Adrenal gland (tissue), 12 donors: ENCODE measurements around the gene ZDHHC14. TPM values are rescaled to one million over a fixed set of nuclear protein-coding genes. Genes with fewer than 3 reads are reported as not detected.

Source experiments
- DNase-seq, 7 donors: peaks; one replicate each; pipeline ENCODE4 v3.0.0-alpha.2; 2019 to 2020
- H3K27ac ChIP-seq, 5 donors: fragments of 200-600 bp; sonication (generic) in 4 of 5; 1 replicate in 3 of 5; 2 replicates in 2 of 5; pipeline versions ENCODE4 v1.5.1 to v1.8.0; 2016 to 2020; ENCODE audit warnings: mild to moderate bottlenecking in 1 of 5
- H3K27me3 ChIP-seq: fragments of 200-600 bp; 2 replicates; pipeline ENCODE4 v1.8.0; 2021
- H3K36me3 ChIP-seq, 2 donors: fragments of 200-600 bp; replicated peaks in 1 of 2; 1 replicate in 1 of 2; 2 replicates in 1 of 2; pipeline versions ENCODE4 v1.5.1 to v1.8.0; 2018 to 2022
- H3K4me1 ChIP-seq, 2 donors: fragments of 200-600 bp; replicated peaks in 1 of 2; 1 replicate in 1 of 2; 2 replicates in 1 of 2; pipeline versions ENCODE4 v1.5.1 to v1.8.0; 2018 to 2021
- H3K4me3 ChIP-seq, 4 donors: fragments of 200-600 bp; sonication (generic) in 3 of 4; one replicate each; pipeline ENCODE4 v1.5.1; 2016 to 2018
- H3K9me3 ChIP-seq, 3 donors: fragments of 200-600 bp; sonication (generic) in 1 of 3; replicated peaks in 1 of 3; 1 replicate in 2 of 3; 2 replicates in 1 of 3; pipeline versions ENCODE4 v1.5.1 to v1.8.0; 2016 to 2021
- CTCF ChIP-seq, 6 experiments: fragments of 450-650 bp in 4 of 6; fragments of 200-600 bp in 2 of 6; sonication (generic) in 1 of 6; IDR thresholded peaks; 1 replicate in 5 of 6; 2 replicates in 1 of 6; pipeline versions ENCODE4 v1.5.1 to v1.8.0; 2016 to 2021; ENCODE audit warnings: antibody characterized with exemption in 6 of 6, mild to moderate bottlenecking in 2 of 6, moderate library complexity in 1 of 6
- POLR2A ChIP-seq, 2 donors: fragments of 450-650 bp; IDR thresholded peaks; one replicate each; pipeline ENCODE4 v1.6.1; 2017; ENCODE audit warnings: antibody characterized with exemption in 2 of 2, mild to moderate bottlenecking in 2 of 2, moderate library complexity in 1 of 2
- WGBS, 4 donors: extraction: QIAGEN DNeasy Blood & Tissue Kit in 2 of 4; methylation state at CpG; one replicate each; pipeline versions ENCODE4 v1.1.5 to v1.1.7; 2013 to 2017; 5-methylcytosine and 5-hydroxymethylcytosine counted together
- intact Hi-C, 2 donors: fragments of 100-400 bp; cut with DNase I; formaldehyde crosslinking; loops; one replicate each; pipeline versions ENCODE4 v1.14.1 to v1.15.0; 2022 to 2023
- polyA plus RNA-seq, 3 donors: library from polyadenylated mRNA; stranded (reverse); fragments of 200-250 nt in 2 of 3; fragments of 350-450 nt in 1 of 3; fragmentation: Illumina TruSeq in 1 of 3; extraction: RNeasy Lipid Tissue Mini Kit (QIAGEN cat#74804) in 1 of 3; gene quantifications; one replicate each; pipeline ENCODE4 v1.2.3, GENCODE V29; 2013 to 2014
- total RNA-seq, 9 donors: library from RNA; depleted of rRNA in 4 of 9; stranded (reverse); fragments of >200 nt in 4 of 9; fragments of 120-200 nt in 1 of 9; fragmentation: NEBNext Ultra II Directional in 1 of 9; extraction: Animal tissue kit (Norgen Biotek cat#: 25700) in 1 of 9; gene quantifications; one replicate each; pipeline versions ENCODE4 v1.1.0 to v1.2.4, GENCODE V29; 2013 to 2023
- donor health status: healthy with polysubstance abuse.
- donor health status: Bipolar disorder and iron deficiency.
- donor health status: DM: yes; HTN: yes; CAD: no.
- donor health status: DM: no; HTN: no; CAD: no.
- donor health status: DM: no; HTN: no; CAD: no.
- donor health status: DM: yes; HTN: yes; CAD: no.

ZDHHC14 gene
- total and polyA plus RNA-seq, 12 donors: 3.8 to 14.3 (median 8.8) TPM

- Histone ChIP-seq H3K36me3 (no peaks in the 10 kb centered on the region), H3K4me1 (peaks cover 9 to 22% of the 10 kb centered on the region in 2 donors), H3K27me3 (no peaks in the 10 kb centered on the region), H3K9me3 (peaks cover 0 to 19% (median 8%) of the 10 kb centered on the region in 3 donors), H3K4me3 (no peak overlapping the region), H3K27ac (no peak overlapping the region)
- DNase-seq: no peak
- TF ChIP-seq POLR2A (IDR thresholded peaks at IDR 0.05) (no peak), CTCF (IDR thresholded peaks at IDR 0.05) (no peak)
- 81 to 92% (median 85%) methylated on average over 3 of the region's 3 CpGs for WGBS, 4 donors
- intact Hi-C loops: no loop called here
Measured at GRCh38 chr6:157386454-157386853, 5.5 kb downstream of the ZDHHC14 start.

- Histone ChIP-seq H3K4me3 (no peak overlapping the region), H3K27me3 (no peaks in the 10 kb centered on the region), H3K27ac (no peak overlapping the region), H3K4me1 (peaks cover 0 to 6% of the 10 kb centered on the region in 2 donors), H3K9me3 (peaks cover 0 to 19% (median 8%) of the 10 kb centered on the region in 3 donors), H3K36me3 (no peaks in the 10 kb centered on the region)
- 91 to 97% (median 93%) methylated on average over 2 of the region's 2 CpGs for WGBS, 4 donors
- TF ChIP-seq CTCF (IDR thresholded peaks at IDR 0.05): no peak
- no peak for TF ChIP-seq POLR2A (IDR thresholded peaks at IDR 0.05)
- no peak for DNase-seq
- intact Hi-C loops: no loop called here
Measured at GRCh38 chr6:157388924-157389323, 7.9 kb downstream of the ZDHHC14 start.

- no peak overlapping the region for H3K4me3 ChIP-seq
- no peaks in the 10 kb centered on the region for H3K27me3 ChIP-seq
- intact Hi-C loops: no loop called here
- H3K27ac ChIP-seq: no peak overlapping the region
- H3K4me1 ChIP-seq: no peaks in the 10 kb centered on the region
- whole genome bisulfite sequencing, 4 donors: 95 to 99% (median 98%) methylated on average over 4 of the region's 4 CpGs
- H3K36me3 ChIP-seq: no peaks in the 10 kb centered on the region
- no peak for DNase-seq
- TF ChIP-seq CTCF (IDR thresholded peaks at IDR 0.05): no peak
- TF ChIP-seq POLR2A (IDR thresholded peaks at IDR 0.05): no peak
- H3K9me3 ChIP-seq: peaks cover 0 to 19% (median 8%) of the 10 kb centered on the region in 3 donors
Measured at GRCh38 chr6:157390273-157391060, 9.5 kb downstream of the ZDHHC14 start.

GRCh38 chr6:157392927-157393668 is 12.1 kb downstream of the ZDHHC14 start:
- TF ChIP-seq CTCF (IDR thresholded peaks at IDR 0.05): no peak
- no peak for TF ChIP-seq POLR2A (IDR thresholded peaks at IDR 0.05)
- H3K9me3 ChIP-seq: peaks cover 0 to 19% (median 8%) of the 10 kb centered on the region in 3 donors
- intact Hi-C loops: no loop called here
- H3K4me1 ChIP-seq: no peaks in the 10 kb centered on the region
- no peak overlapping the region for H3K27ac ChIP-seq
- H3K4me3 ChIP-seq: no peak overlapping the region
- no peak for DNase-seq
- 89 to 92% (median 91%) methylated on average over 14 of the region's 14 CpGs for WGBS, 4 donors
- H3K27me3 ChIP-seq: no peaks in the 10 kb centered on the region
- H3K36me3 ChIP-seq: no peaks in the 10 kb centered on the region
